ENCODE measurements around the gene HS3ST3B1. TPM values are rescaled to one million over a fixed set of nuclear protein-coding genes. Genes with fewer than 3 reads are reported as not detected.

Gene HS3ST3B1
- total RNA-seq, 1 experiment from 2014 or later, result 22.3 TPM

DNA sequence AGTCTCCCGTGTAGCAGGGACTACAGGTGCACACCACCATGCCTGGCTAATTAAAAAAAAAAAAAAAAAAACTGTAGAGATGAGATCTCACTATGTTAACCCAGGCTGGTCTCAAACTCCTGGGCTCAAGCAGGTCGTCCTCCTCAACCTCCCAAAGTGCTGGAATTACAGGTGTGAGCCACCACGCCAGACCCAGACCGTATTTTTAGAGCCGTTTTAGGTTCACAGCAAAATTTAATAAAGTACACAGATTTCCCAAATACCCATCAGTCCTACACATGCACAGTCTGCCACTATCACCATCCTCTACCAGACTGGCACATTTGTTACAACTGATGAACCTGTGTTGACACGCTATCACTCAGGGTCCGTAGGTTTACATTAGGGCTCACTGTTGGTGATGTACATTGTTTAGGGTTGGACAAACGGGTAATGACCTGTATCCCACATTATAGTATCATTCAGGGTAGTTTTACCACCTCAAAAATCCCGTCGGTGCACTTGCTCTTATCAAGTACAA lies 10.4 kb downstream of the HS3ST3B1 start:
- Mint-ChIP-seq H3K27ac (peak overlapping the region; percentile 74; the same call in 1 of the 2 replicates), H3K27me3 (ENCODE audit: low read depth) (no peaks in the 10 kb centered on the region; the same call in 1 of the 2 replicates), H3K36me3 (peaks cover 11% of the 10 kb centered on the region), H3K4me3 (0 out of 2 replicates have a peak overlapping the region, but pooled peaks have one; percentile 21), H3K4me1 (peaks cover 74% of the 10 kb centered on the region), H3K9me3 (0 out of 2 replicates have a peak, but pooled peaks cover 3% of the 10 kb centered on the region)
- POLR2A ChIA-PET, result no interaction called here
- DNase-seq (ENCODE audit: low spot score) (no peak), ATAC-seq (no peak)
- CTCF ChIA-PET, result no interaction called here
- TF ChIP-seq SMAD4 (CRISPR knock-in tag; IDR thresholded peaks at IDR 0.05) (no peak), CBFB (CRISPR knock-in tag; IDR thresholded peaks at IDR 0.05; ENCODE audit: low read depth) (no peak), ZNF281 (CRISPR knock-in tag; IDR thresholded peaks at IDR 0.05) (no peak), ZNF317 (CRISPR knock-in tag; IDR thresholded peaks at IDR 0.05; ENCODE audit: borderline replicate concordance, low read depth) (no peak), NR3C1 (CRISPR knock-in tag; conservative IDR thresholded peaks at IDR 0.05; ENCODE audit: low read depth) (no peak), ATF2 (CRISPR knock-in tag; IDR thresholded peaks at IDR 0.05; ENCODE audit: borderline replicate concordance, low read depth) (no peak), FOXJ3 (CRISPR knock-in tag; IDR thresholded peaks at IDR 0.05; ENCODE audit: borderline replicate concordance) (no peak), ESRRA (CRISPR knock-in tag; IDR thresholded peaks at IDR 0.05; ENCODE audit: borderline replicate concordance) (no peak), ELF4 (CRISPR knock-in tag; IDR thresholded peaks at IDR 0.05; ENCODE audit: low read depth) (no peak), CREM (CRISPR knock-in tag; IDR thresholded peaks at IDR 0.05) (no peak), ERG (CRISPR knock-in tag; IDR thresholded peaks at IDR 0.05) (no peak), PRRX2 (CRISPR knock-in tag; IDR thresholded peaks at IDR 0.05) (no peak), MAX (CRISPR knock-in tag; IDR thresholded peaks at IDR 0.05) (no peak)
- TF ChIP-seq, protein P1, sequence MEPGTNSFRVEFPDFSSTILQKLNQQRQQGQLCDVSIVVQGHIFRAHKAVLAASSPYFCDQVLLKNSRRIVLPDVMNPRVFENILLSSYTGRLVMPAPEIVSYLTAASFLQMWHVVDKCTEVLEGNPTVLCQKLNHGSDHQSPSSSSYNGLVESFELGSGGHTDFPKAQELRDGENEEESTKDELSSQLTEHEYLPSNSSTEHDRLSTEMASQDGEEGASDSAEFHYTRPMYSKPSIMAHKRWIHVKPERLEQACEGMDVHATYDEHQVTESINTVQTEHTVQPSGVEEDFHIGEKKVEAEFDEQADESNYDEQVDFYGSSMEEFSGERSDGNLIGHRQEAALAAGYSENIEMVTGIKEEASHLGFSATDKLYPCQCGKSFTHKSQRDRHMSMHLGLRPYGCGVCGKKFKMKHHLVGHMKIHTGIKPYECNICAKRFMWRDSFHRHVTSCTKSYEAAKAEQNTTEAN (CRISPR knock-in tag; IDR thresholded peaks at IDR 0.05), result no peak

GRCh38 chr17:14311981-14312380 lies 11.1 kb downstream of the HS3ST3B1 start:
- Mint-ChIP-seq H3K27ac (no peak overlapping the region; the same call in 1 of the 2 replicates), H3K4me3 (no peak overlapping the region), H3K36me3 (peaks cover 11% of the 10 kb centered on the region), H3K27me3 (ENCODE audit: low read depth) (no peaks in the 10 kb centered on the region), H3K4me1 (peaks cover 75% of the 10 kb centered on the region), H3K9me3 (0 out of 2 replicates have a peak, but pooled peaks cover 3% of the 10 kb centered on the region)
- ChIA-PET POLR2A (interaction anchor here (0.5 kb wide), 1 partner anchor 334 kb away, joined by 4 read pairs; no protein-coding TSS in a partner anchor), CTCF (interaction anchor here (0.7 kb wide), 1 partner anchor 11 kb away, joined by 3 read pairs; the partner anchor contains the start of gene HS3ST3B1)
- ATAC-seq (no peak), DNase-seq (ENCODE audit: low spot score) (no peak)
- no peak for TF ChIP-seq ZNF232 (CRISPR knock-in tag; IDR thresholded peaks at IDR 0.05)
- no peak for TF ChIP-seq ZNF138 (CRISPR knock-in tag; conservative IDR thresholded peaks at IDR 0.05)
- TF ChIP-seq, protein P2, sequence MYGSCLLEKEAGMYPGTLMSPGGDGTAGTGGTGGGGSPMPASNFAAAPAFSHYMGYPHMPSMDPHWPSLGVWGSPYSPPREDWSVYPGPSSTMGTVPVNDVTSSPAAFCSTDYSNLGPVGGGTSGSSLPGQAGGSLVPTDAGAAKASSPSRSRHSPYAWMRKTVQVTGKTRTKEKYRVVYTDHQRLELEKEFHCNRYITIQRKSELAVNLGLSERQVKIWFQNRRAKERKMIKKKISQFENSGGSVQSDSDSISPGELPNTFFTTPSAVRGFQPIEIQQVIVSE (CRISPR knock-in tag; IDR thresholded peaks at IDR 0.05; ENCODE audit: borderline replicate concordance), result no peak
- TF ChIP-seq ZNF396 (CRISPR knock-in tag; IDR thresholded peaks at IDR 0.05; ENCODE audit: borderline replicate concordance), result no peak
- TF ChIP-seq, protein P3, sequence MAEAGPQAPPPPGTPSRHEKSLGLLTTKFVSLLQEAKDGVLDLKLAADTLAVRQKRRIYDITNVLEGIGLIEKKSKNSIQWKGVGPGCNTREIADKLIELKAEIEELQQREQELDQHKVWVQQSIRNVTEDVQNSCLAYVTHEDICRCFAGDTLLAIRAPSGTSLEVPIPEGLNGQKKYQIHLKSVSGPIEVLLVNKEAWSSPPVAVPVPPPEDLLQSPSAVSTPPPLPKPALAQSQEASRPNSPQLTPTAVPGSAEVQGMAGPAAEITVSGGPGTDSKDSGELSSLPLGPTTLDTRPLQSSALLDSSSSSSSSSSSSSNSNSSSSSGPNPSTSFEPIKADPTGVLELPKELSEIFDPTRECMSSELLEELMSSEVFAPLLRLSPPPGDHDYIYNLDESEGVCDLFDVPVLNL (CRISPR knock-in tag; IDR thresholded peaks at IDR 0.05; ENCODE audit: borderline replicate concordance, low read depth), result no peak

Data from WTC11 (cell line).